Nephron progenitor cell (in vitro differentiated cells): Measurements from ENCODE around the gene NUDT17.

ENCODE experiments used
- DNase-seq: peaks from one replicate; pipeline ENCODE4 v3.0.0; 2021
- H3K27ac Mint-ChIP-seq: 2 replicates; pipeline ENCODE4 v1.8.0; 2021; ENCODE audit warnings: mild to moderate bottlenecking, moderate library complexity, mixed read lengths
- H3K27me3 Mint-ChIP-seq: 2 replicates; pipeline ENCODE4 v1.8.0; 2021; ENCODE audit warnings: mild to moderate bottlenecking, low read depth, mixed read lengths; ENCODE audit not compliant: poor library complexity
- H3K36me3 Mint-ChIP-seq: 2 replicates; pipeline ENCODE4 v1.8.0; 2021; ENCODE audit warnings: low read depth, mixed read lengths
- H3K4me1 Mint-ChIP-seq: 2 replicates; pipeline ENCODE4 v1.8.0; 2021; ENCODE audit warnings: mixed read lengths
- H3K4me3 Mint-ChIP-seq: 2 replicates; pipeline ENCODE4 v1.8.0; 2021; ENCODE audit warnings: mild to moderate bottlenecking, moderate library complexity, mixed read lengths
- H3K9me3 Mint-ChIP-seq: 2 replicates; pipeline ENCODE4 v1.8.0; 2021; ENCODE audit warnings: mild to moderate bottlenecking, moderate library complexity, mixed read lengths
- CTCF ChIP-seq: fragments of 200-600 bp; sonication (generic); IDR thresholded peaks from 2 replicates; pipeline ENCODE4 v1.5.0; 2021; ENCODE audit warnings: antibody characterized with exemption

Gene NUDT17

GRCh38 chr1:145884675-145885074 lies 39.2 kb downstream of the NUDT17 start:
- Mint-ChIP-seq H3K27ac (no peak overlapping the region), H3K36me3 (no peaks in the 10 kb centered on the region), H3K27me3 (peaks cover 61% of the 10 kb centered on the region), H3K9me3 (no peaks in the 10 kb centered on the region), H3K4me3 (peak overlapping the region; percentile 87), H3K4me1 (peaks cover 32% of the 10 kb centered on the region)
- no peak for TF ChIP-seq CTCF
- DNase-seq: no peak

GRCh38 chr1:145885738-145886287 lies 40.4 kb downstream of the NUDT17 start, which contains the start of gene ANKRD35:
Gene ANKRD35, minus strand, starts transcription at chr1:145885866. Its CDS starts 108 bp downstream, at chr1:145885758.
- peaks cover 34% of the 10 kb centered on the region for H3K4me1 Mint-ChIP-seq
- H3K36me3 Mint-ChIP-seq: no peaks in the 10 kb centered on the region
- H3K27ac Mint-ChIP-seq: no peak within 1 kb of the TSS
- no peaks in the 10 kb centered on the region for H3K9me3 Mint-ChIP-seq
- DNase-seq: peak; percentile 89
- peak within 1 kb of the TSS; percentile 87 for H3K4me3 Mint-ChIP-seq
- TF ChIP-seq CTCF: no peak
- peaks cover 57% of the 10 kb centered on the region for H3K27me3 Mint-ChIP-seq

- no peak for TF ChIP-seq CTCF
- no peak for DNase-seq
- Mint-ChIP-seq H3K4me3 (peak overlapping the region; percentile 87), H3K4me1 (peaks cover 39% of the 10 kb centered on the region), H3K27me3 (peaks cover 57% of the 10 kb centered on the region), H3K27ac (no peak overlapping the region), H3K36me3 (no peaks in the 10 kb centered on the region), H3K9me3 (no peaks in the 10 kb centered on the region)
These were observed 41.0 kb downstream of the NUDT17 start for GRCh38 chr1:145886390-145886789.

- Mint-ChIP-seq H3K27ac (no peak overlapping the region), H3K9me3 (no peaks in the 10 kb centered on the region), H3K4me3 (peak overlapping the region; percentile 72), H3K4me1 (peaks cover 44% of the 10 kb centered on the region), H3K36me3 (no peaks in the 10 kb centered on the region), H3K27me3 (peaks cover 57% of the 10 kb centered on the region)
- DNase-seq: no peak
- TF ChIP-seq CTCF: no peak
These were observed 41.4 kb downstream of the NUDT17 start for GRCh38 chr1:145886816-145887215.

- peak overlapping the region; percentile 49 for H3K4me3 Mint-ChIP-seq
- DNase-seq: no peak
- no peak overlapping the region for H3K27ac Mint-ChIP-seq
- H3K4me1 Mint-ChIP-seq: peaks cover 52% of the 10 kb centered on the region
- H3K36me3 Mint-ChIP-seq: no peaks in the 10 kb centered on the region
- no peak for TF ChIP-seq CTCF
- H3K27me3 Mint-ChIP-seq: peaks cover 53% of the 10 kb centered on the region
- no peaks in the 10 kb centered on the region for H3K9me3 Mint-ChIP-seq
These were observed 42.2 kb downstream of the NUDT17 start for GRCh38 chr1:145887631-145888030.

- peaks cover 57% of the 10 kb centered on the region for H3K4me1 Mint-ChIP-seq
- no peak for TF ChIP-seq CTCF
- H3K9me3 Mint-ChIP-seq: no peaks in the 10 kb centered on the region
- no peak overlapping the region for H3K27ac Mint-ChIP-seq
- H3K27me3 Mint-ChIP-seq: peaks cover 36% of the 10 kb centered on the region
- no peak for DNase-seq
- H3K4me3 Mint-ChIP-seq: no peak overlapping the region
- H3K36me3 Mint-ChIP-seq: no peaks in the 10 kb centered on the region
These were observed 44.3 kb downstream of the NUDT17 start for GRCh38 chr1:145889722-145890121.
